Measurements from ENCODE around the gene PSMB2.
"Not testable (repeated sequence)": the region's sequence is repeated elsewhere in the genome, so short reads cannot be mapped to it uniquely, and the experiment has no call there.

PSMB2 gene

DNA sequence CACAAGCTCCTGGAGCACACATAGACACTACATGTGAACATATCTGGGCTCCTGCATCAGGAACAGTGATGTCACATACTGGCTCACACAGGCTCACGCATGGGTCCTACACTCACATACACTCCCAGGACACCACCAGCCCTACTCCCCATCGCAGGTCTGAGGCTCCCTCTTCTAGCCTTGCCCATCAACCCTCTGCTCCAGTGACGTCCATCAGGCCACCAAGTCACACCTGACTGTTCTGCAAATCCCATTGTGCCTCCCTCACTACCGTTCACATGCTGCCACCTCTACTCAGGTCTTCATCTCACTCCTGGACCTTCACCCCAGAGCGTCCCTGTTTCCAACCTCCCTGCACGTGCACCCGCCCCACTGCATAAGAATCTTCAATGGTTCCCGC is 50.1 kb downstream of the PSMB2 start:
- no peak for DNase-seq

DNA sequence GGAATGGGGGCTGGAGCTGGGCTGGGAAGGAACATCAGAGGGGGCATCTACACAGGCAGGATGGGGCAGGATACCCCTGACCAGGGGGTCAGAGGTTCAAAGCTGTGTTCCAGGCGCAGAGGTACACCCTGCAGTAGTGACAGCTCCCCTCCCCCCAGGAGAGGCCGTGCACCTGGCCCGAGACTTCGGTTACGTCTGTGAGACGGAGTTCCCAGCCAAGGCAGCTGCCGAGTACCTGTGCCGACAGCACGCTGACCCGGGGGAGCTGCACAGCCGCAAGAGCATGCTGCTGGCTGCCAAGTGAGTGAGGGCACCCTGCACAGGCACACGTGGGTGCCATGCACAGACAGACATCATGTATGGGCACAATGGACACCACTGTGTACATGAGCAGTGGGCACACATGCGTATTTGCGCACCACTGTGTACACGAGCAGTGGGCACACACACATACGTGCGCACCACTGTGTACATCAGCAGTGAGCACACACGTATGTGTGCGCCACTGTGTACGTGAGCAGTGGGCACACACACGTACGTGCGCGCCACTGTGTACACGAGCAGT is 50.8 kb downstream of the PSMB2 start:
- DNase-seq: no peak

DNA sequence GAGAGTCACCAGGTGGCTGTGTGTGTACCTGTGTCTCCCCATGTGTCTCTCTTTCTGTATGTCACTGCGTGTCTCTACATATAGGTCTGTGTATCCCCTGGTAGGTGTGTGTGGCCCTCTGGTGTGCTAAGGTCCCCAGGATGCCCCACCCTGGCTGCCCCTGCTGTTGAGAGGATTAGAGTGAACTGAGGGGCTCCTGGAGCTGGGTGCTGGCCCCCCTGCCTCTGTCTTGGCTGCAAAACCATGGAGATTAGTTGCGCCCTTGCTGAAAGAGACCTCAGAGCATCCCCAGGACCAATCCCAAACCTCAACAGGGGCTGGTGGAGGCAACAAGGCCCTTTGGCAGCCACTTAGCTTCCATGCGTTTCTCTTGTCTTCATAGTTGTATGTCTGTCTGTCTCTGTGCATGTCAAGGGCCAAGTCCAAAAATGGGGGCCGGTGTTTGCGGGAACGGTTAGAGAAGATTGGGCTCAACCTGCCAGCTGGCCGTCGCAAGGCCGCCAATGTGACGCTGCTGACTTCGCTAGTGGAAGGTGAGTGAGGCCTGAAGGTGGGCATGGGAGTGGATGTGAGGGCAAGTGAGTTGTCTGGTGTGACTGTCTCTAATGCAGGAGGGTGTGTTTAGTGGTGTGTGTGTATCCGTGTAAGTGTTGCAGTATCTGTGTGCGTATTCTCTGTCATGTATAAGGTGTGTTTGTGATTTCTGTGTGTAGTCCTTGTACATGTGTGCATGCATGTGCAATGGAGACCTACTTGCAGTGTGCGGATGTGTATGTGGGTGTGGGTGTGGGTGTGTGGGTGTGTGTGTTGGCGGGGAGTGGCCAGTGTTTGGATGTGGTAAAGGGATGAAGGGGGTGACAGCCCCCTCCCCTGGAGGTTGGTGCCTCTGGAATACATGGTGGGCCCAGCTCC is 51.6 kb downstream of the PSMB2 start:
- no peak for DNase-seq

DNA sequence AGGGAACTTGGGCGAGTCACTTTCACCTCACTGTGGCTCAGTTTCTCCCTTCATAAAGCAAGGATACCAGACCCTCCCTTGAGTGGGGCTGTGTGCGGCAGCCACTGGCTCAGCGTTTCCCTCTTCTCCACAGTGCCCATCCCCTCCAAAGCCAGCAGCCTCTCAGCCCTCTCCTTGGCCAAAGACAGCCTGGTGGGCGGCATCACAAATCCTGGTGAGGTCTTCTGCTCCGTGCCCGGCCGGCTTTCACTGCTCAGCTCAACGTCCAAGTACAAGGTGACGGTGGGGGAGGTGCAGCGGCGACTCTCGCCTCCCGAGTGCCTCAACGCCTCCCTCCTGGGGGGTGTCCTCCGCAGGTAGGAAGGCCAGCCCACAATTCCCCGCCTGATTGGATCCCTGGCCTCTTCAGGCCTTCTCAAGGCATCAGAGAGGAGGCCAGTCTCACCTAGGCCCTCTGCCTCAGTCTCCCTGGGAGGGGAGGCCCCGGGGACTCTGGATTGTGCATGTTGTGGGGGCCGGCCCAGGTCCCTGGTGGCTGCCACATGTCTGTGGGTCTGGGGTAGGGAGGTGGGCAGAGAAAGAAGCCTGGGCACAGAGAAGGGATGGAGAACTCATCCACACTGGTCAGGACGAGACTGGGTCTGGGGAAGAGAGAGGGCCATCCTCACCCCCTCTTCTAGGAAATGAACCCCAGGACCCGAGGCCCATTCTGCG is 53.0 kb downstream of the PSMB2 start:
- DNase-seq: no peak

DNA sequence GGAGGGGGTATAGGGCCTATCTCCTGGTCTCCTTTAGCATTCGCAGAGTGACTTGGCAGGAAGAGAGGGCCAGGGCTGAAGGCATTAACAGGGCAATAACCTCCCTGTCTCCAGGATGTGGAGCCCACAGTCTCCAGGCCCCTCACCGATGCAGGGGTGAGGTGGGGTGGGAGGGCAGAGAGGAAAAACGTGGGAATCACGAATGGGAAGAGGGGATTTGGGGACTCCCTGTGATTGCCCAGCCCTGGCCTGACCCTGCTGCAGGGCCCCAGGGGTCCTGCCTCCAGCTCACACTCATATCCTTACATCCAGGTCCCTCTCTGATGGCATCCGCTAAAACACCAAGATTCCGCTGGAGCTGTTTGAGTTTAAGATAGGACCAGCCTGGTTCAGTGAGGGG is 53.6 kb downstream of the PSMB2 start:
- no peak for DNase-seq

DNA sequence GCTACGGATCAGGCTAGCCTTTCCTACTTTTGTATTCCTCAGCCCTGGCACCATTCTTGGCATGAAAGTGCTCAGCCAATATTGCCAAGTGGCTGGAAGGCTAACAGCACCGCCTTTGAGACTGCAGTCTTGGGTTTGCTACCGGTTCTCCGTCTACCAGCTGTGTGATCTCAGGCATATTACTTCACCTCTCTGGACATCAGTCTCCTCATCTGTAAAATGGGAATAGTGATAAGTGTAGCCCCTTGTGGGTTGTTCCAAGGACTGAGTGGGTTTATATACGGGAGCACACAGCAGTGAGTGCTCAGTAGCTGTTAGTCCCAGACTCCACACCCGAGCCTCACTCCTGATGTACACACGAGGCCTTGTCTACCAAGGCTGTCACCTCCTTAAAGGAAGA is 54.5 kb downstream of the PSMB2 start:
- DNase-seq: no peak

DNA sequence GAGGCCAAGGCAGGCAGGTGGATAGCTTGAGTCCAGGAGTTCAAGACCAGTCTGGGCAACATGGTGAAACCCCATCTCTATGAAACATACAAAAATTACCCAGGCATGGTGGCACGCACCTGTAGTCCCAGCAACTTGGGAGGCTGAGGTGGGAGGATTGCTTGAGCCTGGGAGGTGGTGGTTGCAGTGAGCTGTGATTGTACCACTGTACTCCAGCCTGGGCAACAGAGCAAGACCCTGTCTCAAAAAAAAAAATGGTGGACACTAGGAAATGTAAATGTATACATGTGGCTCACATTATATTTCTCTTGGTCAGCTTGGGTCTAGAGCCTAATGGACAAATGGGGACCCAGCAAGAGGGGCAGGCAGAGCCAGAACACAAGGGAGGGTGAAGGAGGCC is 55.5 kb downstream of the PSMB2 start:
- DNase-seq: not testable (repeated sequence)

DNA sequence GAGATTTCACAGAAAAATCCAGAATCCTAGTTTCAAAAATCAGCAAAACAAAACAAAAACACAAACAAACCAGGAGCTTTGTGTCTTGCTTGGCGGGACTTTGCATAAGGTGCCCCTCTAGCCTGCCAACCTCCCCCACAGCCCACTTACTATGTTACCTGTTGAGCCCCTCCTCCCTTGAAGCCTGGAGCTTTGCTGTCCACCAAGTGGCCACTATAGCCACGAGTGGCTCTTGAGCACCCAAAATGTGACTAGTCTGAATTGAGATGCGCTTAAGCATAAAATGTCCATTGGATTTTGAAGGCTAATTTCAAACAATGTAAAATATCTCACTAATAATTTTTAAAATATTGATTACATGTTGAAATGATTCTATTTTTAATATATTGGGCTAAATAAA is 56.0 kb downstream of the PSMB2 start:
- DNase-seq: no peak

DNA sequence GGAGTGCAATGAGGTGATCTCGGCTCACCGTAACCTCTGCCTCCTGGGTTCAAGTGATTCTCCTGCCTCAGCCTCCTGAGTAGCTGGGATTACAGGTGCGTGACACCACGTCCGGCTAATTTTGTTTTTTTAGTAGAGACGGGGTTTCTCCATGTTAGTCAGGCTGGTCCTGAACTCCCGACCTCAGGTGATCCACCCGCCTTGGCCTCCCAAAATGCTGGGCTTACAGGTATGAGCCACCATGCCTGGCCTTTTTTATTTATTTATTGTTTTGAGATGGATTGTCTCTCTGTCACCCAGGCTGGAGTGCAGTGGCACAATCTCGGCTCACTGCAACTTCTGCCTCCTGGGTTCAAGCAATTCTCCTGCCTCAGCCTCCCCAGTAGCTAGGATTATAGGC is 59.7 kb downstream of the PSMB2 start:
- DNase-seq: not testable (repeated sequence)

DNA sequence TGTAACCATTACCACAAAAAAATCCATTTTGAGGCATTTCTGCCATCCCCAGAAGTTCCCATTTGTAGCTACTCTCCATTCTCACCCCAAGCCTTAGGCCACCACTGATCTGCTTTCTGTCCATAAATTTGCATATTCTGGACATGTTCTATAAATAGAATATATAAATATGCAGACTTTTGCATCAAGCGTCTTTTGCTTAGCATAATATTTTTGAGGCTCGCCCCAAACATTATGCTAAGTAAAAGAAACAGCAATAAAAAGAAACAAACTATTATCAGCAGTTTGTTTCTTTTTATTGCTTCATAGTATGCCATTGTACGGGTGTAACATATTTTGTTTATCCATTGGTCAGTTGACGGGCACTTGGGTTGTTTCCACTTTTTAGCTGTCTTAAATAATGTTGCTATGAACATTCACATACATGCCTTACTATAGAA is 60.4 kb downstream of the PSMB2 start:
- DNase-seq: no peak

DNA sequence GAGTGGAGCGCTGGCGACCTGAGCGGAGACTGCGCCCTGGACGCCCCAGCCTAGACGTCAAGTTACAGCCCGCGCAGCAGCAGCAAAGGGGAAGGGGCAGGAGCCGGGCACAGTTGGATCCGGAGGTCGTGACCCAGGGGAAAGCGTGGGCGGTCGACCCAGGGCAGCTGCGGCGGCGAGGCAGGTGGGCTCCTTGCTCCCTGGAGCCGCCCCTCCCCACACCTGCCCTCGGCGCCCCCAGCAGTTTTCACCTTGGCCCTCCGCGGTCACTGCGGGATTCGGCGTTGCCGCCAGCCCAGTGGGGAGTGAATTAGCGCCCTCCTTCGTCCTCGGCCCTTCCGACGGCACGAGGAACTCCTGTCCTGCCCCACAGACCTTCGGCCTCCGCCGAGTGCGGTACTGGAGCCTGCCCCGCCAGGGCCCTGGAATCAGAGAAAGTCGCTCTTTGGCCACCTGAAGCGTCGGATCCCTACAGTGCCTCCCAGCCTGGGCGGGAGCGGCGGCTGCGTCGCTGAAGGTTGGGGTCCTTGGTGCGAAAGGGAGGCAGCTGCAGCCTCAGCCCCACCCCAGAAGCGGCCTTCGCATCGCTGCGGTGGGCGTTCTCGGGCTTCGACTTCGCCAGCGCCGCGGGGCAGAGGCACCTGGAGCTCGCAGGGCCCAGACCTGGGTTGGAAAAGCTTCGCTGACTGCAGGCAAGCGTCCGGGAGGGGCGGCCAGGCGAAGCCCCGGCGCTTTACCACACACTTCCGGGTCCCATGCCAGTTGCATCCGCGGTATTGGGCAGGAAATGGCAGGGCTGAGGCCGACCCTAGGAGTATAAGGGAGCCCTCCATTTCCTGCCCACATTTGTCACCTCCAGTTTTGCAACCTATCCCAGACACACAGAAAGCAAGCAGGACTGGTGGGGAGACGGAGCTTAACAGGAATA is 64.0 kb downstream of the PSMB2 start:
- no peak for DNase-seq

DNA sequence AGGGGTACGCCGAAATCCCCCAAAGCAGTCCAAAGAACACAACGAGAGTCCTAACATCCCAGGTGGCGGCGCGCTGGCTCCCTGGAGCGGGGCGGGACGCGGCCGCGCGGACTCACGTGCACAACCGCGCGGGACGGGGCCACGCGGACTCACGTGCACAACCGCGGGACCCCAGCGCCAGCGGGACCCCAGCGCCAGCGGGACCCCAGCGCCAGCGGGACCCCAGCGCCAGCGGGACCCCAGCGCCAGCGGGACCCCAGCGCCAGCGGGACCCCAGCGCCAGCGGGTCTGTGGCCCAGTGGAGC is 64.6 kb downstream of the PSMB2 start:
- not testable (repeated sequence) for DNase-seq

DNA sequence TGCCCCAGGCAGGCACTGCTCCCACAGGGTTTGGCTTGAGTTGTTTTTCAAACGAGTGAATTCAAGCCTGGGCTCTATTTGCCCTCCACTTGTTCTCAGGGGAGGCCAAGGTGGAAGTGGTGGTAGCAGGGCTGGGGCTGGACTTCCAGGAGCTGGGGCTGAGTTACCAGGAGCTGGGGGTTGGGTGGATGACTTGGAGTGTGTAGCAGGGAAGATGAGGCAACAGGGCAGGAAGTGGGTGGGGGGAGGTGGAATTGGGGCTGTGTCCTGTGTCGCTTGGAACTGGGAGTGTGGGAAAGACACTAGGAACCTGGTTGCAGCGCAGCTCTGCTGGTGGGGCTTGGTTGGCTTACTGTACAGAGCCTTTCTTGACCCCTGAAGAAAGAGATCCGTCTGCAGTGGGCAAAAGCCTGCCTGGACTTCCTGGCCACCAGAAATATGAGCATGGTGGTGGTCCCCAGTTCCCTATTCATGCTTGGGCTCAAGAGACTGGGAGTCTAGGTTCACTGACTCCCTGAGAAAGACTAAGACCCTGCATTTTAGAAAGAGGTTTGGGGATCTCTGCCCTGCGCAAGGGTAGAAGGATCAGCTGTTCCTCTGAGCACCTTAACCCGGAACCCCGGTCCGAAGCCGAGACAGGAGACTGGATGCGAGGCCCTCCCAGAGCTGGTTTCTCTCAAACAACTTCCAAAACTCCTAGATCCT is 65.1 kb downstream of the PSMB2 start:
- DNase-seq: no peak

DNA sequence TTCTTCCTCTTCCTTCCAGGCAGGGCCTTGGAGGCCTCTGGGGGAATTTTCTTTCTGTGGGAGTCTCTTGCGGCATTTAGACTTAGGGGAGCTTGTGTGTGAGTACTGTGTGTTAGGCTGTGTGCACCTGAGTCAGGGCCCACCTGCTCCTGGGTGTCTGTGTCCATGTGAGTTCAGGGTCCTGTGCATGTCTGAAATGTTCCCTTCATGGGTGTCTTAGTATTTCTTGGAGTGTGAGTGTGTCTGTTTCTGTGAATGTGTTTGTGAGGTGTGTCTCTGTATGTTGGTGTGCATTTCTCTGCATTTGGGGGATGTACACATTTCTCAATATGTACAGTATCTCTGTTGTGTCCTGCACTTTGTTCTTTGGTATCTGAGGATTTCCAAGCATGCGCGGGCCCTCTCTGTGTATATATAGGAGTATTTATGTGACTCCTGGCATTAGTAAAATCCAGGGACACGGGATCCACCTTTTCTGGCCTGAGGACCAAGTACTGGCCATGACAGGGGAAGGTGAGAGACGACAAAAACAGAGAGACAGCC is 65.8 kb downstream of the PSMB2 start:
- no peak for DNase-seq

DNA sequence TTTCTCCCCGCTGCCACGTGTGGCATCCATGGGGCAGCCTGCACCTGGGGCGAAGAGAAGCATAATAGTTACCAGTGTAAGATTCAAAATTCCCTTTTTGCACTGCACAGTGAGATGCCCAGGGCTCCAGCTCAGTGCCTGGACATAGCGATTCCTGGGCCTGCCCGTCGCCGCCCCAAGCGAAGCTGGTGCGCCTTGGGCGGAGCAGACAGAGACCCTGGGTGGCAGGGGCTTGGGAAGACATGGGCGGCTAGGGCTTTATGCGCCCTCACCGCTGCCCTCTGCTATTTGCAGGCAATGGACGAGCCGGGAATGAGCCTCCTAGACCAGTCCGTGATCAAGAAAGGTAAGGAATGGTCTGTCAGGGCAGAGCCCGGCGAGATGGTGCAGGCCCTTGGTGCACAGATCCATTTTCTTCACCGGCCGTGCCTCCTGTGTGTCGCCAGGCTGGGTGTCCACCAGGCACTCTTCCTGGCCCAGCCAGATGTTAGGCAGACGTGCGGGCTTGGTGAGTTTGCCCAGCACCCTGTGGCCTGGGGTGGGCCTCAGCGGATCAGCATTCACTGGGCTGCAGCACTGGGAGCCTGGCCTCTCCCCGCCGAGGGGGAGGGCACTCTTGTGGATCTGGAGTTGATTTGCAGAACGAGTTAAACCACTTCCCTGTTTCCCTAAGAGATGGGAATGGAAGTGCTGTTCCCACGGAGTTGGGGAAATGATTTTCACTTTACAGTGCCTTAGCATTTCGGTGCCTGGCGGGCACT is 66.5 kb downstream of the PSMB2 start:
- DNase-seq: peak; percentile 93

DNA sequence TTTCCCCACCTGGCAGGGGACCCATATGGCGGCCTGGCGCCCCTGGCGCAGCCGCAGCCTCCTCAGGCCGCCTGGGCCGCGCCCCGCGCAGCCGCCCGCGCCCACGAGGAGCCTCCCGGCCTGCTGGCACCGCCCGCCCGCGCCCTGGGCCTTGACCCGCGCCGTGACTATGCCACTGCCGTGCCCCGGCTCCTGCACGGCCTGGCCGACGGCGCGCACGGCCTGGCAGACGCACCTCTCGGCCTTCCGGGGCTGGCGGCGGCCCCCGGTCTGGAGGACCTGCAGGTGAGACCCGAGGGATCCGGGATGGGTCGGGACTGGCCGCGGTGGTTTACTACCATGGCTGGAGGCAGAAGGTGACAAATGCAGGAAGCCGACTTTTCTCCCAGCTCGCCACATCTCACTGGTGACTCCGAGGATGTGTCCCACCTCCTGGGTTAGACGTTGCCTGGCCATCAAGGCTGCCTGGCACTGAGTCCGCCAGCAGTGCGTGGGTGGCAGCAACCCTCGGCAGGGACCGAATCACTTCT is 67.1 kb downstream of the PSMB2 start:
- no peak for DNase-seq

DNA sequence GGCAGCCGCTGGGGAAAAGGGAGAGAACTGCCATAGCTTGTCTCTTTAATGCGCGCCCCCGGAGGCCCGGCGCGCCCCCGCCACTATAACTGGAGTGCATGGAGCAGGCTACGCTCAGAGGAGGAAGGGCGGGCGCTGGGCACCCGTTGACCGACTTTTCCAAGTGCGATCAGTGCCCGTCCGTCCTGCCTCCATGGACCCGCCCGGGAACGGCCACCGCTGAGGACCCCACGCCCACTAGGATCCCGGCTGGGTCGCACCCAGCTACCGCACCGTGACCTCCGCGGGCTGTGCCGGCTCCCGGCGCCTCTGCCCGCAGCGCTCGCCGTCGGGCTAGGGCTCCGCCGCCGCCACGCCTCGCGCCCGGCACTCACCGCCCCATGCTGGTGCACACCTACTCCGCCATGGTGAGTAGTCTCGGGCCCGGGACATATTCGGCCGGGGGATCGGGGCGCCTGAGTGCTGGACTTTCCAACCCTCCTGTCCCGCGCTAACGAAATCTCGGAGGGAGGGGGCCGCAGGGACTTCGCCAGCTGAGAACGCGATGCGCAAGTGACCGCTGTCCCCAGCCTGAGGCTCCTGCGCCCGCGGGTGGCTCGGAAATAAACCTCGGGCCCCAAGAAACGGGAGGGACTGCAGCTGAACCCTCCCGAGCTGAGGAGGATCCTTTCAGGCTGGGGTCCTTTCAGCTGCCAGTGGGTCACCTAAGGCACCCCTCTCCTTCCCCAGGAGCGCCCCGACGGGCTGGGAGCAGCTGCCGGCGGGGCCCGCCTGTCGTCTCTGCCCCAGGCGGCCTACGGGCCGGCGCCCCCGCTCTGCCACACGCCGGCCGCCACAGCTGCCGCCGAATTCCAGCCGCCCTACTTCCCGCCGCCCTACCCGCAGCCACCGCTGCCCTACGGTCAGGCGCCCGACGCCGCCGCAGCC is 67.9 kb downstream of the PSMB2 start, which contains the start of gene TFAP2E:
TFAP2E (plus strand) TSS at position 117 of the 927 bp plus-strand sequence; CDS start at position 381, 264 bp downstream.
- peak; percentile 91 for DNase-seq

DNA sequence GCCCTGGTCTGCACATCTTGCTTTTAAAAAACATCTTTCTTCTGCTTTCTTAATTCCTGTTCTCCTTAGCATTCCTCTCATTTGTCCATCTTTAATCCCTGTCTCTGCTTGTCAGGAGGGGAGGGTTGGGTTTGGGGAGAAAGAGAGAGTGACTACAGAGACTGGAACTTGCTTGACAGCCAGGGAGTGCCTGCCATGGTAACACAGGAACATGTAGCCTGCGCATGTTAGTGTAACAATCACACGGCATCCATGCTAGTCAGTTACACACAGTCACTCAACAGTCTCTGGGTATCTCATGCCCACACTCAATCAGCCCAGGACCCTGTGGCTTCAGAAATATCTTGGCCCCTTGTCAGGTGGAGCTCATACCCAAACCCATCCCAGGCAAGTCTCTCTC is 69.0 kb downstream of the PSMB2 start:
- DNase-seq: no peak

DNA sequence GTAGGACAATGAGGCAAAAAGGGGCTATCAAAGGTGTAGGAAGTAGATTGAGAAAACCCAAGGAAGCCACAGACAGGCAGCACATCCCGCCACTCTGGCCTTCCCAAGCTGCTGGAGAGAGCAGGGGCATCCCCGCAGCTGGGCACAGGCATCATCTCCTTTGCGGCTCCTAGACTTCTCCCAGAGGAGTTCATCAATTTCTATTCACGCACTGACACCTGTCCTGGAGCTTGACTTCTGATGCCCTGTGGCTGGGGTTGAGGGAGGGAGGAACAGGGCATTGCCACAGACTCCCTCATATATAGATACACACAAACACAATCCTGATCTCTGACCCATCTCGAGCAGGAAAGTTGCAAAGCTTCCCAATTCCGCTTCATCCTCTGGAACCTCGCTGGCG is 70.1 kb downstream of the PSMB2 start:
- no peak for DNase-seq

Measured in NCI-H510A (cell line).